ENCODE measurements around the gene MRAP2.
"Not testable (repeated sequence)": the region's sequence is repeated elsewhere in the genome, so short reads cannot be mapped to it uniquely, and the experiment has no call there.

Gene MRAP2

GRCh38 chr6:84035484-84035883 lies 1.9 kb downstream of the MRAP2 start:
- DNase-seq = no peak

- no peak for DNase-seq
These were observed 4.0 kb downstream of the MRAP2 start for GRCh38 chr6:84037425-84038089.

GRCh38 chr6:84042603-84043002 lies 9.0 kb downstream of the MRAP2 start:
- DNase-seq = no peak

GRCh38 chr6:84043555-84043954 lies 10.0 kb downstream of the MRAP2 start:
- no peak for DNase-seq

- no peak for DNase-seq
These were observed 13.2 kb downstream of the MRAP2 start for GRCh38 chr6:84046755-84047154.

- no peak for DNase-seq
These were observed 15.0 kb downstream of the MRAP2 start for GRCh38 chr6:84048588-84048987.

- no peak for DNase-seq
These were observed 16.8 kb downstream of the MRAP2 start for GRCh38 chr6:84050408-84050807.

- peak; percentile 93 for DNase-seq
These were observed 18.8 kb downstream of the MRAP2 start for GRCh38 chr6:84052204-84052882.

- no peak for DNase-seq
These were observed 19.3 kb downstream of the MRAP2 start for GRCh38 chr6:84052883-84053241.

GRCh38 chr6:84055647-84056046 lies 22.1 kb downstream of the MRAP2 start:
- no peak for DNase-seq

GRCh38 chr6:84057908-84058307 lies 24.3 kb downstream of the MRAP2 start:
- DNase-seq = peak; percentile 37

- no peak for DNase-seq
These were observed 25.5 kb downstream of the MRAP2 start for GRCh38 chr6:84059082-84059481.

- DNase-seq = no peak
These were observed 27.6 kb downstream of the MRAP2 start for GRCh38 chr6:84061174-84061573.

GRCh38 chr6:84061613-84062398 lies 28.2 kb downstream of the MRAP2 start:
- DNase-seq = peak; percentile 79

GRCh38 chr6:84062519-84063154 lies 29.1 kb downstream of the MRAP2 start:
- no peak for DNase-seq

GRCh38 chr6:84065693-84066290 lies 32.2 kb downstream of the MRAP2 start:
- DNase-seq = peak; percentile 56

- DNase-seq = no peak
These were observed 33.0 kb downstream of the MRAP2 start for GRCh38 chr6:84066536-84066935.

GRCh38 chr6:84068873-84069272 lies 35.3 kb downstream of the MRAP2 start:
- DNase-seq = not testable (repeated sequence)

- peak; percentile 97 for DNase-seq
These were observed 38.9 kb downstream of the MRAP2 start for GRCh38 chr6:84072442-84072997.

GRCh38 chr6:84074988-84075781 lies 41.6 kb downstream of the MRAP2 start:
- peak; percentile 63 for DNase-seq

GRCh38 chr6:84077645-84078044 lies 44.1 kb downstream of the MRAP2 start:
- no peak for DNase-seq

GRCh38 chr6:84078335-84078734 lies 44.8 kb downstream of the MRAP2 start:
- peak; percentile 85 for DNase-seq

Measured in NCI-H2171 treated with DMSO at 0.1 percent for 48 hours (cell line).